Dorsolateral prefrontal cortex (tissue), 118 donors: ENCODE measurements around the gene LIN7B. TPM values are rescaled to one million over a fixed set of nuclear protein-coding genes. Genes with fewer than 3 reads are reported as not detected.

Experiments
- total RNA-seq, 120 experiments: library from RNA; stranded (reverse); gene quantifications; one replicate each; pipeline versions ENCODE4 v1.2.3 to v1.2.4, GENCODE V29; 2022

LIN7B gene
- total RNA-seq, 120 experiments from 2014 or later: 15.5 to 61.0 (median 36.9) TPM

Other genes starting within 250 kb of the LIN7B start
- gene PLEKHA4, start 245.8 kb upstream of the LIN7B start, total RNA-seq: 10 to 100 TPM in 15 of 120 experiments, 1 to 10 TPM in 105; 1.2 to 16.5 (median 5.6) TPM
- 100 to 1,000 TPM in 2 of 120 experiments, 10 to 100 TPM in 118; 16.8 to 138 (median 25.5) TPM for gene PPP1R15A, start 241.9 kb upstream of the LIN7B start, total RNA-seq
- gene TULP2, start 215.6 kb upstream of the LIN7B start, total RNA-seq: 1 to 10 TPM in 98 of 120 experiments, under 1 TPM in 20, not detected in 2; 0.28 to 7.6 (median 2.2) TPM
- gene NUCB1, start 214.1 kb upstream of the LIN7B start, total RNA-seq: 100 to 1,000 TPM; 123 to 249 (median 172) TPM
- 1 to 10 TPM in 102 of 120 experiments, under 1 TPM in 8, not detected in 10; 0.60 to 6.2 (median 2.2) TPM for gene DHDH, start 180.7 kb upstream of the LIN7B start, total RNA-seq
- 10 to 100 TPM; 24.4 to 60.6 (median 39.2) TPM for gene BAX, start 159.5 kb upstream of the LIN7B start, total RNA-seq
- 1,000 to 10,000 TPM in 102 of 120 experiments, 100 to 1,000 TPM in 18; 795 to 2,828 (median 1,249) TPM for gene FTL, start 149.1 kb upstream of the LIN7B start, total RNA-seq
- 10 to 100 TPM; 17.6 to 67.9 (median 37.0) TPM for gene GYS1, start 121.1 kb upstream of the LIN7B start, total RNA-seq
- gene RUVBL2, start 120.5 kb upstream of the LIN7B start, total RNA-seq: 10 to 100 TPM; 39.7 to 85.0 (median 53.9) TPM
- 1 to 10 TPM in 1 of 120 experiments, not detected in 119; 1.9 TPM for gene LHB, start 97.3 kb upstream of the LIN7B start, total RNA-seq
- not detected for gene CGB3, start 90.0 kb upstream of the LIN7B start, total RNA-seq
- under 1 TPM in 1 of 120 experiments, not detected in 119; 0.68 TPM for gene CGB2, start 82.5 kb upstream of the LIN7B start, total RNA-seq
- gene CGB1, start 77.5 kb upstream of the LIN7B start, total RNA-seq: not detected
- not detected for gene CGB5, start 70.5 kb upstream of the LIN7B start, total RNA-seq
- gene CGB8, start 65.3 kb upstream of the LIN7B start, total RNA-seq: not detected
- 1 to 10 TPM in 1 of 120 experiments, under 1 TPM in 6, not detected in 113; 0.49 to 1.5 (median 0.59) TPM for gene CGB7, start 56.6 kb upstream of the LIN7B start, total RNA-seq
- not detected for gene NTF4, start 49.6 kb upstream of the LIN7B start, total RNA-seq
- gene KCNA7, start 41.7 kb upstream of the LIN7B start, total RNA-seq: under 1 TPM in 5 of 120 experiments, not detected in 115; 0.10 to 0.25 (median 0.17) TPM
- 100 to 1,000 TPM; 217 to 495 (median 342) TPM for gene SNRNP70, start 28.9 kb upstream of the LIN7B start, total RNA-seq
- 1 to 10 TPM in 119 of 120 experiments, not detected in 1; 1.5 to 6.6 (median 3.2) TPM for gene C19orf73, start 4.8 kb downstream of the LIN7B start, total RNA-seq
- gene PPFIA3, start 5.2 kb downstream of the LIN7B start, total RNA-seq: 100 to 1,000 TPM in 3 of 120 experiments, 10 to 100 TPM in 117; 24.9 to 116 (median 84.0) TPM
- 1 to 10 TPM in 96 of 120 experiments, under 1 TPM in 24; 0.26 to 5.0 (median 1.5) TPM for gene HRC, start 41.0 kb downstream of the LIN7B start, total RNA-seq
- 10 to 100 TPM in 119 of 120 experiments, 1 to 10 TPM in 1; 7.3 to 29.5 (median 16.3) TPM for gene TRPM4, start 43.4 kb downstream of the LIN7B start, total RNA-seq
- 1 to 10 TPM in 113 of 120 experiments, under 1 TPM in 7; 0.28 to 6.3 (median 2.2) TPM for gene SLC6A16, start 210.8 kb downstream of the LIN7B start, total RNA-seq
- gene CD37, start 221.0 kb downstream of the LIN7B start, total RNA-seq: 10 to 100 TPM in 45 of 120 experiments, 1 to 10 TPM in 75; 1.7 to 33.0 (median 8.8) TPM
- gene TEAD2, start 248.0 kb downstream of the LIN7B start, total RNA-seq: 10 to 100 TPM in 5 of 120 experiments, 1 to 10 TPM in 115; 1.2 to 17.3 (median 4.2) TPM
- 1 to 10 TPM in 1 of 120 experiments, under 1 TPM in 1, not detected in 118; 0.91 to 1.4 TPM for gene DKKL1, start 249.5 kb downstream of the LIN7B start, total RNA-seq